Activated CD8-positive, alpha-beta memory T cell treated with anti-CD3 and anti-CD28 coated beads, Interleukin-2, amount 50 U/mL, for 4 hours (primary cell): ENCODE measurements around the gene ZNF469.

Experiments used
- DNase-seq: peaks from one replicate; pipeline ENCODE4 v3.0.0-alpha.2; 2020

Gene ZNF469

DNA sequence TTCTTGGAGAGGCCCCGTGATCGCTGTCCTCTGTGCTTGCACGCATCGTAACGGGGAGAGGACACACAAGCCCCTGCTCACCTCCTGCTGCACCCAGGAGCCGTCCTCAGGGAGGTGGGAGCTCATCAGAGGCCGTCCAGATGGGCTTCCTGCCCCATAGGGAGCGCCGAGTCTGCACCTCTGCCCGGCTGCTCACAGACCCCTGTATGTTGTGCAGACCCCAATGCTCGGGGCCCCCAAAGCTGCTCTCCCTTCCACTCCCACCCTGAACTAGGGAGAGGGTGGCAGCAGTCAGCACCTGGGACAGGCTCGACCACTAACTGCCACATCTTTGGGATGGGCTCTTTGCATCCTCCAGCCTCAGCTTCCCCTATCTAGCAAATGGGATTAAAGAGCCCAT lies 4.4 kb upstream of the ZNF469 start:
- no peak for DNase-seq

DNA sequence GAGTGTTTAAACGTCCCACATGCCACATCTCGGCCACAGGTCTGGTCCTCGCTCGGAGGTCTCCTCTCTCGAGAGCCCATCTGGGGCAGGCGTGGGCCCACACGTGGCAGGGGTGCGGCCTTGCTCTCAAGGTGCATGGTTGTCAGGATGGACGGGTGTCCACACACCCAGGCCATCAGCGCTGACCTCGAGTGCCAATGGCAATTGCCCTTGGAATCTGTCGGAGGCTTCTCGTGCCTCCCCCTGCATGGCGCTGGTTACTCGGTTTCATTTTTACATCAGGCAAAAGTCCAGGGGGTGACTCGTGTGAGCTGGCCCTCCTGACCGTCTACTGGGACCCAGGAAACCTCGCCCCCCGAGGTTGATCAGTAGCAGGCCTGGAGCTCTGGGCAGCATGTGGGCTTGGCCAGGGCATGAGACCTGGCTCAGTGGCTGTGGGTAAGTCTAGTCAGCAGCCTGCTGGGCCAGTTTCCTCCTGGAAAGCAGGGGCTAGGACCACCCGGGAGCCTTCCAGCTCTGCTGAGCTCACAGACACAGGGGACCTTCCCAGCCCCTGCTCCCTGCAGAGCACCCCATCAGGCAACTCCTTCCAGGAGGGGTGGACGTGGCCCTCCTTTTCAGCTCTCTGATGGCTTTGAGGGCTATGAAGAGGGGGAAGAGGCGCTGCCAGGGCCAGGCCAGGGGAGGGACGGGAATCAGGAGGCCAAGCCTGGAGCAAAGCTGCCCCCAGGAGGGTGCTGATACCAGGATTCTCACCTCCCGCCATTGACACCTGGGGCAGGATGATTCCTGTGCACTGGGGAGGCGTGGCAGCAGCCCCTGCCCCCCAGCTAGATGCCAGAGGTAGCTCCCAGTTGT lies 3.7 kb upstream of the ZNF469 start:
- DNase-seq: no peak

DNA sequence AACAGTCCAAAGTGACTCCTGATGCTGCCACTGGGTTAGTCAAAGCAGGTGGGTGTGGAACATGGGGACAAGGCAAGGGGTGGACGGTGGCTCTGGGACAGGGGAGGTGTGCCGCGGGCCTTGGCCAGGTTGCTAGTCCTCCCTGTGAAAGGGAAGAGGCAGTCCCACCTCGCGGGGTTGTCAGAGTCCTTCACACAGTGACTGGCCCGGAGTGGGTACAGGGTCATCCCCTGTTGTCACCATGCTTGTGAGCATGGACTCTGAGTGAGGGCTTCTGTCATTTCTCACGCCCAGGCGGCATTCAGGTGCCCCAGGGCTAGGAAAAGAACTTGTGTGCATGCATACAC lies 3.1 kb upstream of the ZNF469 start:
- no peak for DNase-seq

DNA sequence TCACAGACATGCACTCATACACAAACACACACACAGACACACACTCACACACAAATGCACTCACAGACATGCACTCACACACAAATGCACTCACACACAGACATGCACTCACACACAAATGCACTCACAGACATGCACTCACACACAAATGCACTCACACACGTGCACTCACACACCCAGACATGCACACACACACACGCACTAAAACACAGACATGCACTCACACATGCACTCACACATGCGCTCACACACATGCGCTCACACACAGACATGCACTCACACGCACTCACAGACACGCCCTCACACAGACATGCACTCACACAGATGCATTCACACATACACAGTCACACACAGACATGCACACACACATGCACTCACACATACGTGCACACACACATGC lies 2.7 kb upstream of the ZNF469 start:
- DNase-seq: no peak

DNA sequence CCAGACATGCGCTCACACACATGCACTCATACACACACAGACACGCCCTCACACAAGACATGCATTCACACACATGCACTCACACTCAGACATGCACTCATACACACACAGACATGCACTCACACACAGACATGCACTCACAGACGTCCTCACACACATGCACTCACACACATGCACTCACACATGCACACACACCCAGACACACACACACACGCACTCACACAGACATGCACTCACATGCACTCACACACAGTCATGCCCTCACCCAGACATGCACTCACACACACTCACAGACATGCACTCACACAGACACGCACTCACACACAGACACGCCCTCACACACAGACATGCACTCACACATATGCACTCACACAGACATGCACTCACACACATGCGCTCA lies 2.1 kb upstream of the ZNF469 start:
- DNase-seq: no peak

DNA sequence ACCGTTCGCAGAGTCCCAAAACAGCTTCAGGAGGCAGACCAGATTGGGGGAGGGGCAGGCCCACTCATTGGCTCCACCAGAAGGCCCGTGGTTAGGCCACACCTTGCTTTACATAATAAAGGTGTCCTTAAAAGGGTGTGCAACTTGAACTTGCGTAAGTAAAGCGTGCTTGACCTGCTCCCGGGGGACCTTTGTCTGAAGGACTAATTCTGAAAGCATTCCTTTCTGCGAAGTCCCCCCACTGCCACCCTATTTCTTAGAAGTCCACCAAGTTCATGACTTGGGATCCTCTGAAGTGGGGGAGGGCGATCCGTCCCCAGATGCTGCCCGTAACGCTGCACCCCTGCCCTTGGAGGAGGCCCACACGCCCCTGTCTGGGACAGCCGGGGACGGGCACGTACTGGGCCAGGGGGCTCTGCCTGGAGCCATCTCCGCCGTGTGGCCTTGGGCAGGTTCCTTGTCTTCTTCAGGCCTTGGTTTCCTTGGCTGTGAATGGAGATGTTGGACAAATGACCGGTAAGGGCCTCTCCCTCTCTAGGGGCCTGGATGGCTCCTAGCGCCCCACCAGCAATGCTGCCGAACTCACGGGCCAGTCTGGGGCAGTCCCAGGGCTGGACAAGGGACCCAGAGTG lies 823 bp upstream of the ZNF469 start:
- no peak for DNase-seq

DNA sequence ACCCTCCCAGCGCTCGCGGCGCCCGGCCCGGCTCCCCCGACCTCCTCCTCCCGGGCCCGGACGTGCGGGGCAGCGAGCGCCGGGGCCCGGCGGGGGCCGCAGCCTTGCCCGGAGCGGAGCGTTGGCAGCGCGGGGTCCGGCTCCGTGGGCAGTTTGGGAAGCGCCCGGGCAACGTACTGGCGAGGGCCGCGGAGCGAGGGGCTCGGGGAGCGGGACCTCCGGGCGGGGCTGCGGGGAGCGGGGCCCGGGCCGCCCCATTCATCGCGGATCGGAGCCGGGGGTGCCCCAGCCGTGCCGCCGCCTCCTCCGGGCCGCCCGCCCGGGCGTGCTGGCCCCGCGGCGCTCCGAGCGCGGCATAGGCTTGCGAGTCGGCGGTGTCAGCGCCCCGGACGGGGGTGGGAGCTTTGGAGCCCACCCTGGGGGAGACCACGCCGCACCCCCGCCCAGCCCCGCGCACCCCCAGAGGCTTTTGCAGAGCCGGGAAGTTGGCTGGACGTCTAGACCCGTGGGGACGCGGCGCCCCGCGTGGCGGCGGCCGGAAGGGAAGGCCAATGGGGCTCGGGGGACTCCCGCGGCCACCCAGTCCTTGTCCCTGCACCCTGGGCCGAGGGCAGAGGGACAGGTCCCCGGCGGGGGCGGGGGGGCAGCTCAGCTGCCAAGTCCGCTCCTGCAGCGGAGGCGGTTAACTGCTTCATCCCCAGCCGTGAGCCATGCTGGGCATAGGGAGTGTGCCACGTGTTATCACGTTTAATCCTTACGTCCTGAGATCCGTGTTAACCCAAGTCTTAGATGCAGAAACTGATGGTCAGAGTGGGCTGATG lies 852 bp downstream of the ZNF469 start:
- DNase-seq: no peak

DNA sequence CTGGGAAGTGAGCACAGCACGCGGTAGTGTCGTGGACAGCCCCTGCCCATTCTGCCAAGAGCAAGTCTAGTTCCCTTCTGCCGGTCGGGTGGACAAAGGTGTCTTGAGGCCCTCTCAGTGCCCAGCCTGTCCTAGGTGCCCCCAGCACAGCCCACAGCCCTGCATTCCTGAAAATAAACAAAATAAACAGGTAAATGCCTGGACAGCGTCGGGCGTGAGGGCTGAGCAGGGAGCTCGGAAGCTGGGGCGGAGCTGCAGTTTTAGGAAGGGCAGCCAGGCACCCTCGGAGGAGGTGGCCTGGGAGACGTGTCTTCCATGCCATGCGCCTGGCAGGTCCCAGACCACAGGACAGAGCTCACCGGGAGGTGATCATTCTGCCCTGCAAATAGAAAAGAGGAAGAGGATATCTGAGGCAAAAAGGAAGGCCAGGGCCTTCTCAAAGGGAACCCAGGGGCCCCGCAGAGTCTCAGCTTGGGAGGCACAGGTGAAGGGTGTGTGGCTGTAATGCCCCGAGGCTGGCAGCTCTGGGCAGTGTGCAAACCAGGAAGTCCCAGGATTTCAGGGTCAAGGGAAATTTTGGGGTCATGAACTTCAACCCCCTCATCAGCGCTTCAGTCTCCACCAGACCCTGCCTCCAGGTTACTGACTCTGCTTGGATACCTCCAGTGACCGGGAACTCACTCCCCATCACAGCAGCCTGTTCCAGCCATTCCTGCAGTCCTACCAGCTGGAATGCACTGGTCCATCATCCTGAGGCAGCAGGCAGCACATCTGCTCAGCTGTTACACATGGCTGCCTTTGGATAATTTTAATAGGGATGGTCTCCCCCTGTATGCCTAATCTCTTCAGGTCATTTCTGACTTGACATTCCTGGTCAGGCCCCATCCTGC lies 1.7 kb downstream of the ZNF469 start:
- DNase-seq: no peak

DNA sequence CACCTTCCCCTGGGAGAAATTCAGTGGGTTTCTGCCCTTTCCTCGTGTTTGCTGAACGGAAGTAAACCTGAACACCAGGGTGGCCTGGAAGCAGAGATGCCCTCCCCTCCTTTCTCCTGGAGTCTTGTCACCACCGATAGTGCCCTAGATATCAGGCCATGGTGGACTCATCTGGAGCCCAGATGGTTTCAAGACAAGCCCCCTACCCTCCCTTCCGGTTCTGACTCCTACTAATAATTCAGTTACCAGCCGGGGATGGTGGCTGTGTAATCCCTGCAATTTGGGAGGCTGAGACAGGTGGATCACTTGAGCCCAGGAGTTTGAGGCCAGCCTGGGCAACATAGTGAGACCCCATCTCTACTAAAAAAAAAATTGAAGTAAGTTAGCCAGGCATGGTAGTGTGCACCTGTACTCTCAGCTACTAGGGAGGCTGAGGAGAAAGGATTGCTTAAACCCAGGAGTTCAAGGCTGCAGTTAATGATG lies 2.4 kb downstream of the ZNF469 start:
- DNase-seq: no peak

DNA sequence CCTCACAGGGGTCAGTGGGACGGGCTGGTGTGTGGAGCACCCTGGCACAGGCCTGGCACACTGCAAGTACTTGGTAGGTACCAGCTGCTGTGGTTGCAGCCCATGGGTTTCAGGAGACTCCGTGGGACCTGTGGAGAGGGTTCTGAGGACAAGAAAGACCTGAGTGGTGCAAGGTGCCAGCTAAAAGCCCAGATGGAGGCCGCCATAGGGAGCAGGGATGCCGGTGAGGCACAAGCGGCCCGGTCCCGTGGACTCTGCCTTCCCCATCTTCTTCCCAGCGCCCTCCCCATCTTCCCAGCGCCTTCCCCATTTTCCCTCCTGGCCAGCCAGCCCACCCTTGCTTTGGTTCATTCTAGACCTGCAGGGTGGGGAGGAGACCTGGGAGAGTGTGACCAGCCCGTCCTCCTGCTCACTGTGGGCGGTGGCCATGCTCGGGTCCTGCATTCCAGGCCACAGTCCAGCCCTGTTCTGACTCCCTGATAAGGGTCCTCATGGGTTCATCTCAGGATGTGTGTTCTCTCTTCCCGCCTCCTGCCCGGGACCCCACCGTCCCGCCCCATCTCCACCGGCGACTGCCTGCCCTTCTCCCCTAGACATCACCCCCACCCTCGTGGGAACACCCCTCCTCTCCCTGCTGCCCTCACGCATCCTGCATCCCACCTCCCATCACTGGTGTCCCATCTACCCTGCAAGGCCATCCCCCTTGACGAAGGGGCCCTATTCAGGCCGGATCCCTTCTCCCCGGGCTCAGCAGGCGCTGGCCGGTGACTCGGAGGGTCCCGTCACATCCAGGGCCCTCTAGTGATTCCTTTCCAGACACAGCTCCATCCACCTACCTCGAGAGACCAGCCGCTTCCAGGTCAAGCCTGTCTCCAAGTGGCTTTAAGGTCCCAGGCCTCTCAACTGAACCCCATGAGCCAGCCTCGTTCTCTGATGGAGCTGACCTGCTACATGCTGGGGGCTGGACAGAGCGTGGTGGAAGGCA lies 3.4 kb downstream of the ZNF469 start:
- no peak for DNase-seq

DNA sequence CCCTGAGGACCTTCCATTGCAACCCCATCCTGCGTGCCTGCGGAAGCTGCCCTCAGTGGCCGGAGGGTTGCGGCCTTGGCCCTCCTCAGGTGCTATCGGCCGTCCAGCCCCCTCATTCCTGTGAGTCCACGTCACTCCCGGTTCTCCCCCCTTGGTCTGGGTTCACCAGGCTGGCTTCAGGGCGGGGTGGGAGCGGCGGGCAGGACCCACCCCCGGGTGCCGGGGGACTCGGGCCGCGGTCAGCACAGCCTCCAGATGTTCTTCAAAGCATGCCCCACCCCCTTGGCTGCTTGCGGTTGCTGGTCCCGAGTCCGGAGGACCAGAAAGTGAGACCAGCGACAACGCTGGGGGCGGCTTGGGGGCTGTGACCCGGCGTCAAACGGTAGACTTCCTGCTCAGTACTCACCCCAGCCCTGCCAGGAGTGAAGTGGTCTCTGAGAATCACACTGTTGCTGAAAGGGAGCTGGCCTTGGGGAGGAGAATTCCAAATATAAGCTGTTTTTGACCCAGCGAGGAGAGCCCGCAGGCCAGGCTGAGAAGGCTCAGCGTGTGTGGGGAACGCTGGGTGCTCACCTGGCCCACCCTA lies 4.5 kb downstream of the ZNF469 start:
- DNase-seq: no peak

DNA sequence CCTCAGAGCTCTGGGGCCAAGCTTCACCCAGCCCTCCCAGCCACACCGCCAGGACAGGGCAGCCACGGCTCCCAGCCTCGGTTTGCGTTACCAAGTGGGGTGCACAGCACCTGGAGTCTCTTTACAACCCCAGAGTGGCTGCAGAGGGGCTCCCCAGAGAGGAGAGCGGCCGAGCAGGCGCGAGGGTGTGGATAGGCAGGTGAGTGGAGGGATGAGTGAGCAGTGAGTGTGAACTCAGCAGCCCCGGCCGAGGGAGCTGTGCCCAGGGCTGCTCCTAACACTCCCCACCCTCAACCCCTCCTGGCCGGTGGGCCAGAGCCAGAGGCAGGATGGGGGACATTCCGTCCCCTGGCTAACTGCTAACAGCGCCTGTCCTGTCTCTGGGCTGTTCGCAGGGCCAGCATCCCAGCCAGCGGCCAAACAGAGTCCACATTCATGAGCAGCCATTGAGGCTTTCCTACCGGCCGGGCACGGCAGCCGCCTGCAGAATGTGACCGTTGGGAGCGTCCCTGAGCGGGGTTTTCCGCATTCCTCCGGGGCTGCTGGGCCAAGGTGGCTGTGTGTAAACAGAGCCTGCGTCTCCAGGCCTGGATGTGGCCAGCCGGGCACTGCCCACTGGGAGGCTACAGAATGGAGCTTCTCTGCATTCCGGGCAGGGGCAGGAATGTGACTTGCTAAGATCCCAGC lies 5.3 kb downstream of the ZNF469 start:
- no peak for DNase-seq

DNA sequence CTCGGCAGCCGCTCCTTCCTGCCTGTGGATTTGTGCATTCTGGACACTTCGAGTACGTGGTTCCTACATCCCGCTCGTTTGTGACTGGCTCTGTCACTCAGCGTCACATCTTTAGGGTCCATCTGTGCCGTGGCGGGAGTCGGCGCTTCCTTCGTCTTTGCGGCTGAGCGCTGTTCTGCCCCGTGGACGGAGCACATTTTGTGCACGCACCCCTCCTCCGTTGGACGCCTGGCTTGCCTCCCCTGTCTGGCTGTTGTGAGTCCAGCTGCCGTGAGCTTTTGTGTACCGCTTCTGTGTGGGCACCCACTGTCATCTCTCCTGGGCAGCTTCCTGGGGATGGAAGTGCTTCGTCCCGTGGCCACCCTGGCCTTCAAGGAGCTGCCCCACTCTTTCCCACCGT lies 6.4 kb downstream of the ZNF469 start:
- DNase-seq: no peak

DNA sequence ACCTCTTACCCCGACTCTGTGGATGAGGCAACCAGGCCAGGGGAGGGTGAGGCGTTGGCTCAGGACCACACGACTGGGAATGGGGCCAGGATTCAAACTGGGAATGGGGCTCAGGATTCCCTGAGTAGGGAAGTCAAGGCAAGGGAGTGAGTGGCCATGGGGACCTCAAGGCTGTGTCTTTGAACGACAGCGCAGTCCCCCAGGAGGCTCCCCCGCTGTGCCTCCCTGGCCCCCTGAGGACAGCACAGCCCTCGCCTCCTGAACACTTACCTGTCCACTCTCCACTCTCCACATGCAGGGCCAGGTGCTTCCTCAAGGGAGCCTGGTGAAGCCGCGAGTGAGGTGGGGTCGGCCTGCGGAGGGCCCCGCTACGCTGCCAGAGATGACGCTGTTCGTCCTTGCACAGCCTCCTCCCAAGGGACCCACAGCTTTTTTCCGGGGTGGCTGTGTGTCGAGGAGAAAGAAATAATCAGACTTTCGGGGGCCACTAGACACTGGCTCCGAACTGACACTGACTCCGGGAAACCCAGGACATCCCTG lies 6.9 kb downstream of the ZNF469 start:
- no peak for DNase-seq

DNA sequence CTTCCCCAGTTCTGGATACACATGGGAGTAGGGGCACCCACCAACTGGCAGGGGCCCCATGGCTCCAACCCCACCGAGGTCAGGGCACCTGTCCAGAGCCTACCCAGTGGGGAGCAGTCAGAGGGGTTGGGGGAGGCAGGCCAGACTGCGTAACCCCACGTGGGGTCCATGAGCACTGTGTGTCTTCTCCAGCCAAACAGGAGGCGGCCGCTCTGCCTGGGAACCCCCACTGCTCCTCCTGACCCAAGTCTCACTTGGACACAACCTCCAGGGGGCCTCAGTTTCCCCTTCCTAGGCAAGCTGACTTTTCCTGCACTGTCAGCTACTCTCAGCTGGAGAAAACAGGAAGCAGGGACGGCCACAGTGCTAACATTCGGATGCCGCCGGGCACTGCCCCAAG lies 7.5 kb downstream of the ZNF469 start:
- DNase-seq: no peak

DNA sequence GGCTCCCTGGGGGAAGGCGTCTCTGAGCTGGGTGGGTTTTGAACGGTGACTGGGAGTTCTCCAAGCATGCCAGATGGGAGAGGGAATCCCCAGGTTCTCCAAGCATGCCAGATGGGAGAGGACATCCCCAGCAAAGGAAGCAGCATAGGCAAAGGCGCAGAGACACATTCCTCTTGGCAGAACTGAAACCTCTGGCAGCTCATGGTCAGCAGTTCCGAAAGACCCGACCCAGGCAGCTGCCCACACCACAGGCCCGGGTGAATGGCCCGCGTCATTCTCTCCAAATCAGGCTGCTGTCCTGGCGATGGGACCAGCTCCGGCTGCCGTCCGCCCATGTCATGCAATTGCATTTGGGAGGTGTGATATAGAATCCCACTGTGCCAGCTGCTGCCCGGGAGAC lies 8.0 kb downstream of the ZNF469 start:
- no peak for DNase-seq

DNA sequence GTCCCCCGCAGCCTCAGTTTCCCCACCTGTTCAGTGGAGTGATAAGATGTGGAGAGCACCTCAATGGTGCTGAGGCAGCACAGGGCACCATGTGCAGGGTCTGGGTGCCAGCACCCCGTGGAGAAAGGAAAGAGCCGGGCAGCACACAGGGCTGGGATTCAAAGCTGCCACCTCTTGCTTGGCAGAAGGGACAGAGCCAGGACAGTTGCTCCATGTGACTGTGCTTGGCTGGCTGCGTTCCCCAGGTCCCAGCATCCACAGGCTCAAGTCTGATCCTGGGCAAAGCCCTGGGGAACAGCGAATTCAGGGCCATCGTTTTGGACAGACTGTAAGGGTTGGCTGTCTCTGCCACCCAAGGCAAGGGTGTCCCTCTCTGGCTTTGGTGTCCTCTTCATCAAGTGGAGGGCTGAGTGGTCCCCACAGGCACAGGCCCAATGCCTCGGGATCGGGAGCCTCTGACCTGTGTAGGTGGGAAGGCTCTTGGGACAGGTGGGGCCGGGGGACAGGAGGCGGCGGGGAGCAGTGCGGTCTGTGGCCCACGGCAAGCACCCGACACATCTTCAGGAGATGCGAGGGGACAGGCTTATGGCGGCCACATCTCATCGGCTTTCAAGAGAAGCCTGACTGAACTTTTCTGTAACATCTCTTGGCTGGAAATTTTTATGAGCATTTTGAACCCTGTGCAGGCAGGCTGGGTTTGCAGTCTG lies 8.5 kb downstream of the ZNF469 start:
- no peak for DNase-seq

DNA sequence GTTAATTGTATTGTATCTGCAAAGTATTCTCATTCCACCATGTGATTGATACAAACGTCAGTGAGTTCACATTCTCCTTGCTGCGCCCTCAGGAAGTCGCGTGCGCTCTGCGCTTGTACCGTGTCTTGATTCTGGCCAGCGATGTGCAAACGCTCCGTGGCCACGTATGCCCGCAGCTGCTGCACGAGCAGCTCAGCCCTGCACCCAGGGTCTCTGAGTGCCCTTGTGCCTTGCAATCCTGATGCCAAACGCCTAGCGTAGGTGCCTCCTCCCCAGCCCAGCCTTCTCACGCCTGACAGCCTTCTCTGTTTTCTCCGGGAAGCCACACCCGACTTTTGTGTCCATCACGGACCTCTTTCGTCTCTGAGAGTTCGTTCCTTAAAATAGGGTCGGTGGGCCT lies 9.4 kb downstream of the ZNF469 start:
- DNase-seq: no peak

DNA sequence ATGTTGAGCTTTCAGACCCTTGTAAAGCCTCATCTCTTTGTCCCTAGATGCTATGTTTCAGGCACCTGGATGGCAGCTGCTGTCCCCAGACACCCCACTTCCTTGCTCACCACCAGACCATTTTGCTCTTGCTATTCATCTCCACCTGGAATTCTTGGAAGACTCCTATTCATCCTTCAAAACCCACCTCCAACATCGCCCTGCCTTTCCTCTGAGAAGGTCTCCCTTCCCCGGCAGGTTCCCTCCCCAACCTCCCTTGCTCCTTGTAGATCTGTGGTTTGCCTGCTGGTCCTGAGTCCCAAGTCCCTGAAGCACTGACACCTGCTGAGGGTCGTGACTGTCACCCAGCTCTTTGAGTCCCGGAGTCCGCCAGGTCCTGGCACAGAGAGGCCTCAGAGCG lies 9.9 kb downstream of the ZNF469 start:
- DNase-seq: no peak

DNA sequence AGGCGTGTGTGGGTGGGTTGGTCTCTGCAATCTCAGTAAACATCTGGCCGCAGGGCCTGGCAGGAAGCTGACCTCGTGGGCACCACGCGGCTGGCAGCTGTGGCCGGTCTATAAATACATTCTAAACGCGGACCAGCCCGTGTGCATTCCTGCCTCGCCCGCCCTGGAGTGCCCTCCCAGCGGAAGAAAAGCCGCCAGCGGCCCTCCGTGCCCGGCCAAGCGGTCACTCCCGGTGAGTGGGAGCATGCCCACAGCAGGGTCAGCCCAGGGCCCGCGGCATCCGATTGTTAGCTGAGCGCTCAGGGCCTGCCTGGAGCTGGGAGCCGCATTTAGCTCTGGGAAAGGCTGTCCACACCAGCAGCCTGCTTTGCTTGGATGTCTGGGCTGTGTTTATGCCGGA lies 10.3 kb downstream of the ZNF469 start:
- no peak for DNase-seq
